SU-DHL-6 (cell line): ENCODE results near the gene TDRD9.

Experiments used
- H2AFZ ChIP-seq: fragments of 200-600 bp; sonication (generic); 2 replicates; pipeline ENCODE4 v1.6.1; 2014; ENCODE audit warnings: low read depth, mild to moderate bottlenecking, moderate library complexity, mixed read lengths, antibody characterized with exemption, low read length; ENCODE audit not compliant: severe bottlenecking
- H3F3A ChIP-seq: fragments of 200-600 bp; shearing (Covaris generic); 2 replicates; pipeline ENCODE4 v1.6.0; 2016; ENCODE audit warnings: antibody characterized with exemption, mild to moderate bottlenecking; ENCODE audit not compliant: insufficient read depth
- H3K27ac ChIP-seq: fragments of 200-600 bp; sonication (generic); 2 replicates; pipeline ENCODE4 v1.5.1; 2016; ENCODE audit warnings: low read depth, mild to moderate bottlenecking, low read length, moderate library complexity, mixed read lengths
- H3K27me3 ChIP-seq: fragments of 200-600 bp; sonication (generic), shearing (Covaris generic); 2 replicates; pipeline ENCODE4 v1.6.0; 2014; ENCODE audit warnings: mild to moderate bottlenecking, low read length
- H3K36me3 ChIP-seq: fragments of 200-600 bp; sonication (generic); 2 replicates; pipeline ENCODE4 v1.6.1; 2014; ENCODE audit warnings: mild to moderate bottlenecking, low read length, mixed read lengths
- H3K4me2 ChIP-seq: fragments of 300-600, 200-600 bp; shearing (Covaris generic), sonication (generic); 2 replicates; pipeline ENCODE4 v1.6.0; 2014; ENCODE audit warnings: low read length, low read depth, mild to moderate bottlenecking; ENCODE audit not compliant: poor library complexity, severe bottlenecking
- H3K4me3 ChIP-seq: fragments of 200-600 bp; sonication (generic); 2 replicates; pipeline ENCODE4 v1.5.1; 2014; ENCODE audit warnings: antibody characterized with exemption, low read length, mild to moderate bottlenecking, mixed read lengths; ENCODE audit not compliant: insufficient read depth, poor library complexity, severe bottlenecking
- H3K79me2 ChIP-seq: fragments of 200-600 bp; sonication (generic); 2 replicates; pipeline ENCODE4 v1.6.1; 2014; ENCODE audit warnings: mild to moderate bottlenecking, low read length, moderate library complexity; ENCODE audit not compliant: insufficient read depth
- H3K9ac ChIP-seq: fragments of 200-600 bp; sonication (generic); 2 replicates; pipeline ENCODE4 v1.7.0; 2014; ENCODE audit warnings: mild to moderate bottlenecking, low read length
- H3K9me2 ChIP-seq: fragments of 200-600 bp; sonication (generic); replicated peaks from 2 replicates; pipeline ENCODE4 v1.6.1; 2014; ENCODE audit warnings: low read length; ENCODE audit not compliant: insufficient read depth
- H3K9me3 ChIP-seq: fragments of 200-600 bp; sonication (generic); 2 replicates; pipeline ENCODE4 v1.6.1; 2014; ENCODE audit warnings: low read length, mixed read lengths; ENCODE audit not compliant: insufficient read depth
- H4K20me1 ChIP-seq: fragments of 200-600 bp; sonication (generic); 2 replicates; pipeline ENCODE4 v1.6.1; 2014; ENCODE audit warnings: low read depth, mild to moderate bottlenecking, antibody characterized with exemption, low read length, moderate library complexity, mixed read lengths
- EZH2phosphoT487 ChIP-seq: fragments of 200-600 bp; sonication (generic), shearing (Covaris generic); conservative IDR thresholded peaks from 2 replicates; pipeline ENCODE4 v1.6.1; 2018; ENCODE audit warnings: mild to moderate bottlenecking, antibody characterized with exemption, low read length, moderate library complexity, mixed read lengths
- TF ChIP-seq, protein P1 (sequence below): fragments of 200-600 bp; sonication (generic); IDR thresholded peaks from one replicate; pipeline ENCODE4 v1.5.1; 2017; ENCODE audit warnings: antibody characterized with exemption, mild to moderate bottlenecking, low read length, moderate library complexity; ENCODE audit not compliant: insufficient read depth, poor library complexity, severe bottlenecking

TDRD9 gene

DNA sequence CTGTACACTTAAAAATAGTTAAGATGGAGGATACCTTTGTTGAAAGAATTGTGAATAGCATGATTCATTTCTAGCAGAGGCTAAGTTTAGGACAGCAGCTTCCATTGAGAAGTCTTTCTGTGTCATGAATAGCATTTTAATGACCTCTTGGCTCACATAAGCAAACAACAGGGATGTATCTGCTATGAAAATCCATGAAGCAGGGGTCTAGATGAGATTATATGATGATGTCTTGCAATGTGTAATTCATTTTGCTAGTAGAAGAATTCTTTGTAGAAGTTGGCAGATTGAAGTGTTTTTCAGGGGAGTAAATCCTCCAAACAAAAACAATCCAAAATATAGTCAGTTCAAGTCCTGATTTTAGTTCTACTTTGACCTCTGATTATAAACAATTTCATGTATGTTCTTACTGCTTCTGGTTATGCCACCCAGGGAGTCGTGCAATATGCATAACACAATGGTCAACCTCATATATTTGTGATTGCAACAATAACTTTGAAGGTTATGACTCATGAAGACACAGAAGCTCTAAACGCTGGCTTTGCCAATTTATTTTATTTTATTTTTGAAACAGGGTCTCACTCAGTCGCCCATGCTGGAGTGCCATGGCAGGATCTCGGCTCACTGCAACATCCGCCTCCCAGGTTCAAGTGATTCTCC is 21.0 kb downstream of the TDRD9 start:
- Histone ChIP-seq H4K20me1 (no peaks in the 10 kb centered on the region), H3K27me3 (no peaks in the 10 kb centered on the region), H3K9me2 (no peaks in the 10 kb centered on the region), H3K79me2 (no peaks in the 10 kb centered on the region), H3K4me2 (no peak overlapping the region), H3K36me3 (no peaks in the 10 kb centered on the region), H2AFZ (no peak overlapping the region), H3F3A (no peaks in the 10 kb centered on the region), H3K4me3 (no peak overlapping the region), H3K27ac (no peak overlapping the region), H3K9ac (no peak overlapping the region), H3K9me3 (no peaks in the 10 kb centered on the region)
- no peak for TF ChIP-seq EZH2phosphoT487
- TF ChIP-seq, protein P1, sequence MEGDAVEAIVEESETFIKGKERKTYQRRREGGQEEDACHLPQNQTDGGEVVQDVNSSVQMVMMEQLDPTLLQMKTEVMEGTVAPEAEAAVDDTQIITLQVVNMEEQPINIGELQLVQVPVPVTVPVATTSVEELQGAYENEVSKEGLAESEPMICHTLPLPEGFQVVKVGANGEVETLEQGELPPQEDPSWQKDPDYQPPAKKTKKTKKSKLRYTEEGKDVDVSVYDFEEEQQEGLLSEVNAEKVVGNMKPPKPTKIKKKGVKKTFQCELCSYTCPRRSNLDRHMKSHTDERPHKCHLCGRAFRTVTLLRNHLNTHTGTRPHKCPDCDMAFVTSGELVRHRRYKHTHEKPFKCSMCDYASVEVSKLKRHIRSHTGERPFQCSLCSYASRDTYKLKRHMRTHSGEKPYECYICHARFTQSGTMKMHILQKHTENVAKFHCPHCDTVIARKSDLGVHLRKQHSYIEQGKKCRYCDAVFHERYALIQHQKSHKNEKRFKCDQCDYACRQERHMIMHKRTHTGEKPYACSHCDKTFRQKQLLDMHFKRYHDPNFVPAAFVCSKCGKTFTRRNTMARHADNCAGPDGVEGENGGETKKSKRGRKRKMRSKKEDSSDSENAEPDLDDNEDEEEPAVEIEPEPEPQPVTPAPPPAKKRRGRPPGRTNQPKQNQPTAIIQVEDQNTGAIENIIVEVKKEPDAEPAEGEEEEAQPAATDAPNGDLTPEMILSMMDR, result no peak

DNA sequence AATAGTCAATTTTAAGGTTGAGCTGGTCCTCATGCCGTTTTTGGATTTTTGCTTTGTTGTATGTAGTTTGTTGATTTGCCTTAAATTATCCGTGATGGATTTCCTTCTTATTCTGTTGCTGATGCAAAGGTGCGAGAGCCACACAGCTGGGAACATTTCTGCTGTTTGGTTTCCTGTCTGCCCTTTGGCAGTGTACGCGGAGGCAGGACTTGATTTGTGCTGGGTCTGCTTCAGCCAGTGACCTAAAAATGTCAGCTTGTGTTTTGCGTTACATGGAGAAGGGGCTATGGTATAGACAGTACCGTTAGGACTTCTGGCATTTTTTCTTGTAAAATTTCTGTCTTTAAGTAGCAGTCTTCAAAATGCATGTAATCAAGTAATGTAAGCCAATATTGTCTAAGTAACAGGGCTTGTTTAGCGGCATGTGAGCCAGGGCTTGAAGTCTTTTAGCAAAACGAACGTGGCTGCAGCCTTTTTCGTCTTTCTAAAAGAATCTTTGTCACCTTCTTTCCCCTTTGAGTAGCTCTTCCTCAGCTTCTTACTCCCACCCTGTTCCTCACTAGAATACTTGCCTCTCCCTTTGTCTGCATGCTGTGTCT is 32.3 kb downstream of the TDRD9 start:
- TF ChIP-seq, protein P1, result no peak
- TF ChIP-seq EZH2phosphoT487, result no peak
- no peaks in the 10 kb centered on the region for H3F3A ChIP-seq
- H3K4me3 ChIP-seq, result no peak overlapping the region
- H4K20me1 ChIP-seq, result no peaks in the 10 kb centered on the region
- no peak overlapping the region for H3K4me2 ChIP-seq
- no peak overlapping the region for H3K27ac ChIP-seq
- no peaks in the 10 kb centered on the region for H3K36me3 ChIP-seq
- no peaks in the 10 kb centered on the region for H3K9me2 ChIP-seq
- no peak overlapping the region for H3K9ac ChIP-seq
- no peaks in the 10 kb centered on the region; the same call in 1 of the 2 replicates for H3K27me3 ChIP-seq
- no peak overlapping the region for H2AFZ ChIP-seq
- no peaks in the 10 kb centered on the region for H3K79me2 ChIP-seq
- no peaks in the 10 kb centered on the region for H3K9me3 ChIP-seq

DNA sequence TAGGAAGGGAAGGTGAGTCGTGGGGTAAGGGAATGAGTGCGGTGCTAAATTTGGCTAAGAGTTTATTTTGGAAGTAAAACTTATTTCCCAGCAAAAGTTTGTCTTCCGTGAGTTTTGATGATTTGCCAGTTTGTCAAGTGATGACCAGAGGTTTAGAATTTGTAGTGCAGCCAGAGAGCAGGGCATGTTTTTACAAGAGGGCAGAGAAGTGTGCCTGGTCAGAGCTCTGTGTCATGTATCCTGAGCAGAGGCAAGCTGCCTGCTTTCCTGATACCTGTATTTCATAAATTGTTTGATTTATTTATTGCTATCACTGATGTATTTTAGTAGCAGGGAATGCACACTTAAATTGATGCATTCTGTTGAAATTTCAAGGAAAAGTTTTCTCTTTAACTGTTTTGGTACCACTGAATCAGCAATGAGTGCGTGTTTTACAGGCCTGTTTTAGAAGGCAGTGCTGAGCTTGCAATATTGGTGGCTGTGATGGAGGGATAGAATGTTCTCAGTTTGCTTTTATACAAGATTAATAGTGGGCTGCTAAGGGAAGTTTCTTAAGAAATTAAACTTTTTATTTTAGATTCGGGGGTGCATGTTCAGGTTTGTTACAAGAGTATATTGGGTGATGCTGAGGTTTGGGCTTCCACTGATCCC is 33.8 kb downstream of the TDRD9 start:
- H2AFZ ChIP-seq, result no peak overlapping the region
- no peaks in the 10 kb centered on the region for H4K20me1 ChIP-seq
- no peaks in the 10 kb centered on the region for H3K79me2 ChIP-seq
- no peak overlapping the region for H3K4me3 ChIP-seq
- no peaks in the 10 kb centered on the region for H3K9me3 ChIP-seq
- TF ChIP-seq, protein P1, result no peak
- TF ChIP-seq EZH2phosphoT487, result no peak
- no peak overlapping the region for H3K27ac ChIP-seq
- H3F3A ChIP-seq, result no peaks in the 10 kb centered on the region
- H3K9me2 ChIP-seq, result no peaks in the 10 kb centered on the region
- no peak overlapping the region for H3K4me2 ChIP-seq
- H3K36me3 ChIP-seq, result no peaks in the 10 kb centered on the region
- no peaks in the 10 kb centered on the region; the same call in 1 of the 2 replicates for H3K27me3 ChIP-seq
- no peak overlapping the region for H3K9ac ChIP-seq
